Activated T-cell treated with anti-CD3 and anti-CD28 coated beads, Interleukin-2, amount 50 U/mL, for 48 hours (primary cell): Measurements from ENCODE around the gene ABTB2.
"Not testable (repeated sequence)": the region's sequence is repeated elsewhere in the genome, so short reads cannot be mapped to it uniquely, and the experiment has no call there.

Source experiments
- DNase-seq, 2 experiments: peaks; one replicate each; pipeline ENCODE4 v3.0.0-alpha.2; 2020

ABTB2 gene

GRCh38 chr11:34357701-34358257 is at the start of gene ABTB2:
TSS of gene ABTB2 (minus strand) at chr11:34358010.
- DNase-seq, result peak; percentile 96 to 97

- DNase-seq, result no peak
These were observed 49.5 kb upstream of the ABTB2 start for GRCh38 chr11:34407121-34407813.

GRCh38 chr11:34406413-34406812 is 48.6 kb upstream of the ABTB2 start:
- no peak for DNase-seq

GRCh38 chr11:34405079-34405858 is 47.5 kb upstream of the ABTB2 start:
- no peak for DNase-seq

- no peak for DNase-seq
These were observed 46.5 kb upstream of the ABTB2 start for GRCh38 chr11:34404280-34404679.

- DNase-seq, result no peak
These were observed 45.6 kb upstream of the ABTB2 start for GRCh38 chr11:34403431-34403830.

- no peak for DNase-seq
These were observed 40.0 kb upstream of the ABTB2 start for GRCh38 chr11:34397811-34398210.

- no peak for DNase-seq
These were observed 39.3 kb upstream of the ABTB2 start for GRCh38 chr11:34397120-34397519.

GRCh38 chr11:34395916-34396550 is 38.2 kb upstream of the ABTB2 start:
- DNase-seq, result no peak

- DNase-seq, result no peak
These were observed 37.0 kb upstream of the ABTB2 start for GRCh38 chr11:34394771-34395300.

GRCh38 chr11:34387653-34388052 is 29.8 kb upstream of the ABTB2 start:
- no peak for DNase-seq

- not testable (repeated sequence) for DNase-seq
These were observed 28.5 kb upstream of the ABTB2 start for GRCh38 chr11:34386356-34386755.

- no peak for DNase-seq
These were observed 24.9 kb upstream of the ABTB2 start for GRCh38 chr11:34382532-34383276.

- no peak for DNase-seq
These were observed 24.0 kb upstream of the ABTB2 start for GRCh38 chr11:34381775-34382174.

GRCh38 chr11:34380696-34381095 is 22.9 kb upstream of the ABTB2 start:
- DNase-seq, result no peak

GRCh38 chr11:34379539-34379938 is 21.7 kb upstream of the ABTB2 start:
- no peak for DNase-seq

- DNase-seq, result no peak
These were observed 21.3 kb upstream of the ABTB2 start for GRCh38 chr11:34379079-34379478.

- DNase-seq, result no peak
These were observed 15.9 kb upstream of the ABTB2 start for GRCh38 chr11:34373727-34374126.

- no peak for DNase-seq
These were observed 8.7 kb upstream of the ABTB2 start for GRCh38 chr11:34366522-34366921.

- no peak for DNase-seq
These were observed 6.3 kb upstream of the ABTB2 start for GRCh38 chr11:34364102-34364501.

- no peak for DNase-seq
These were observed 5.7 kb upstream of the ABTB2 start for GRCh38 chr11:34363363-34364084.

GRCh38 chr11:34360046-34360445 is 2.2 kb upstream of the ABTB2 start:
- DNase-seq, result no peak
